ENCODE measurements around the gene COL9A3. TPM values are rescaled to one million over a fixed set of nuclear protein-coding genes. Genes with fewer than 3 reads are reported as not detected.

Gene COL9A3
- total RNA-seq, 1 donor from 2014 or later = 576 TPM

- DNase-seq (ENCODE audit: low spot score in 2 of 2, unreplicated experiment in 2 of 2) = no peak
- Mint-ChIP-seq H3K4me1 (peaks cover 25% of the 10 kb centered on the region), H3K9me3 (no peaks in the 10 kb centered on the region), H3K27ac (no peak overlapping the region), H3K36me3 (peaks cover 4% of the 10 kb centered on the region), H3K4me3 (no peak overlapping the region), H3K27me3 (ENCODE audit: low read depth) (no peaks in the 10 kb centered on the region)
- TF ChIP-seq CTCF (IDR thresholded peaks at IDR 0.05; ENCODE audit: unreplicated experiment) = no peak
These were observed 3.3 kb upstream of the COL9A3 start for GRCh38 chr20:62813588-62813987.

GRCh38 chr20:62814060-62814708, 2.7 kb upstream of the COL9A3 start:
- Mint-ChIP-seq H3K27ac (no peak overlapping the region), H3K36me3 (peaks cover 4% of the 10 kb centered on the region), H3K9me3 (no peaks in the 10 kb centered on the region), H3K27me3 (ENCODE audit: low read depth) (no peaks in the 10 kb centered on the region), H3K4me1 (peaks cover 25% of the 10 kb centered on the region), H3K4me3 (no peak overlapping the region)
- DNase-seq (ENCODE audit: low spot score in 2 of 2, unreplicated experiment in 2 of 2) = no peak
- TF ChIP-seq CTCF (IDR thresholded peaks at IDR 0.05; ENCODE audit: unreplicated experiment) = no peak

- DNase-seq (ENCODE audit: low spot score in 2 of 2, unreplicated experiment in 2 of 2) = no peak
- H3K27me3 Mint-ChIP-seq (ENCODE audit: low read depth) = no peaks in the 10 kb centered on the region
- H3K27ac Mint-ChIP-seq = peak overlapping the region; percentile 93
- H3K4me3 Mint-ChIP-seq = no peak overlapping the region
- H3K9me3 Mint-ChIP-seq = no peaks in the 10 kb centered on the region
- no peak for TF ChIP-seq CTCF (IDR thresholded peaks at IDR 0.05; ENCODE audit: unreplicated experiment)
- H3K4me1 Mint-ChIP-seq = peaks cover 28% of the 10 kb centered on the region
- peaks cover 4% of the 10 kb centered on the region for H3K36me3 Mint-ChIP-seq
These were observed 2.2 kb upstream of the COL9A3 start for GRCh38 chr20:62814709-62815065.

- Mint-ChIP-seq H3K36me3 (peaks cover 5% of the 10 kb centered on the region), H3K4me1 (peaks cover 34% of the 10 kb centered on the region), H3K27me3 (ENCODE audit: low read depth) (no peaks in the 10 kb centered on the region), H3K4me3 (peak overlapping the region; percentile 74), H3K27ac (peak overlapping the region; percentile 93), H3K9me3 (no peaks in the 10 kb centered on the region)
- DNase-seq (ENCODE audit: low spot score in 2 of 2, unreplicated experiment in 2 of 2) = peak in 1 of 2 experiments; percentile 68
- no peak for TF ChIP-seq CTCF (IDR thresholded peaks at IDR 0.05; ENCODE audit: unreplicated experiment)
These were observed 1.5 kb upstream of the COL9A3 start for GRCh38 chr20:62815066-62815991.

- Mint-ChIP-seq H3K27me3 (ENCODE audit: low read depth) (no peaks in the 10 kb centered on the region), H3K36me3 (peaks cover 6% of the 10 kb centered on the region), H3K4me3 (peak overlapping the region; percentile 74), H3K4me1 (peaks cover 35% of the 10 kb centered on the region), H3K9me3 (no peaks in the 10 kb centered on the region), H3K27ac (peak overlapping the region; percentile 93)
- DNase-seq (ENCODE audit: low spot score in 2 of 2, unreplicated experiment in 2 of 2) = peak in 1 of 2 experiments; percentile 73
- TF ChIP-seq CTCF (IDR thresholded peaks at IDR 0.05; ENCODE audit: unreplicated experiment) = no peak
These were observed 593 bp upstream of the COL9A3 start for GRCh38 chr20:62816031-62816883.

Data from mesothelial cell of epicardium (in vitro differentiated cells).